Measurements from ENCODE around the gene RPTOR. TPM values are rescaled to one million over a fixed set of nuclear protein-coding genes. Genes with fewer than 3 reads are reported as not detected.

RPTOR gene
- total and polyA plus RNA-seq, 10 of the 15 experiments (the other 5 are each of a cell fraction or from before 2014, with no cell fraction given) = 0.18 to 32.1 (median 7.8) TPM

DNA sequence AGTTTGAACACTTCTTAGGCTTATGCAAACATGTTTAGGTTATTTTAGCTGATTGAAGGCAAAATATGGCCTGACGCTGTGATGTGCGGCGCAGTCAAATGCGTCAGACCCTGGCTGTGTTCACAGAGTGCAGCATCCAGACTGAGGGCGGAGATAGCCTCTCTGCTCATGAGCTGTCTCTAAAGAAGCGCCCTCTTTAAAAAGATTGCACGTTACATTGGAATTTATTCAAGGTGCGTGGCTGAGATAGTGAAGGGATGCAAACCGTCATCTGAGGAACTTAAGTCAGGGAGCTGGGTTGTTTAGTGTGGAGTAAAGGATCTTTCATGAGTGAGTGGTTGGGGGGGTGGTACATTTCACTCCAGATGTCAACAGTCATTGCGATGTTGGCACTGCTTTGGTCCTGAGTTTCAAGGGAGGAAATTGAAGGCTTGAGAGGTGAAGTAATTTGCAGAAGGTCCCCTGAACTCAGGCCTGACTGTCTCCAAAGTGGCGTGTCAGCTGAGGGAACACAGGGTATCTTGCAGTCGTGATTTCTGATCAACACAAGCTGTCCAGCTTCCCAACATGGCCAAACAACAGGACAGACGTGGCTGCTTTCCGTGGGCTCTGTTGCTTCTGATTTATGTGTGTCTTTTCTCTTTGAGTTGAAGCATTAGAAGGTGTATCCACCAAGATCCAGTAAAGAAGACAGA lies 33.4 kb downstream of the RPTOR start:
- no peak for ATAC-seq
- BruUV-seq (replicated peaks) = no TSS peak
- no peak for DNase-seq (ENCODE audit: low read depth, low spot score)
- no peaks in the 10 kb centered on the region for H4K20me1 ChIP-seq (ENCODE audit: control insufficient read depth, insufficient read depth)
- FAIRE-seq = no peak
- H3K27me3 ChIP-seq (replicated peaks in 1 of 2; ENCODE audit: control insufficient read depth in 2 of 2, insufficient read depth in 2 of 2, low read length in 1 of 2) = no peaks in the 10 kb centered on the region
- RAD21 ChIA-PET (ENCODE audit: unreplicated experiment) = interaction anchor here (0.6 kb wide), 1 partner anchor 105 kb away, joined by 3 read pairs; no protein-coding TSS in a partner anchor
- no peak overlapping the region for H3K27ac ChIP-seq (ENCODE audit: control insufficient read depth, insufficient read depth)
- no peaks in the 10 kb centered on the region for H3K9me3 ChIP-seq (replicated peaks; ENCODE audit: control insufficient read depth, insufficient read depth, low read length)
- peaks cover 2 to 4% of the 10 kb centered on the region in 2 experiments; a peak in 2 of 4 replicates for H3K36me3 ChIP-seq (ENCODE audit: control insufficient read depth in 2 of 2, insufficient read depth in 2 of 2, low read length in 1 of 2)
- H3K9ac ChIP-seq (ENCODE audit: control insufficient read depth, insufficient read depth, low read length) = no peak overlapping the region
- 86% methylated on average over 14 of the region's 14 CpGs for WGBS (ENCODE audit: insufficient coverage, insufficient replicate concordance, low lambda C conversion rate, missing lambda C conversion rate)
- H3K4me1 ChIP-seq (ENCODE audit: control insufficient read depth, insufficient read depth, low read length) = no peaks in the 10 kb centered on the region; the same call in 1 of the 2 replicates
- POLR2A ChIA-PET = interaction anchor here (0.6 kb wide), 1 partner anchor 123 kb away, joined by 3 read pairs; no protein-coding TSS in a partner anchor
- intact Hi-C loops (cut with micrococcal nuclease; ENCODE audit: unreplicated experiment) = loop anchor here (5.0 to 10.0 kb wide), 3 partner anchors 101 to 404 kb away; partner anchors contain the start of gene NPTX1
- H2AFZ ChIP-seq (ENCODE audit: control insufficient read depth, low read depth, low read length) = no peak overlapping the region
- H3K79me2 ChIP-seq (ENCODE audit: control insufficient read depth, insufficient read depth, low read length) = peaks cover 5% of the 10 kb centered on the region
- no peak overlapping the region for H3K4me2 ChIP-seq (ENCODE audit: control insufficient read depth, insufficient read depth)
- in situ Hi-C loops (cut with MboI) = no loop called here
- no peak overlapping the region for H3K4me3 ChIP-seq
- CTCF ChIA-PET = interaction anchor here (1.1 to 4.9 kb wide), 2 partner anchors 152 to 202 kb away, joined by 4 to 61 read pairs; no protein-coding TSS in a partner anchor
- SMC1A ChIA-PET (ENCODE audit: uncharacterized antibody, unreplicated experiment) = interaction anchor here (0.5 to 1.2 kb wide), 4 partner anchors 9 to 28 kb away, joined by 3 to 4 read pairs (median 3); no protein-coding TSS in a partner anchor
- TF ChIP-seq, protein P1, sequence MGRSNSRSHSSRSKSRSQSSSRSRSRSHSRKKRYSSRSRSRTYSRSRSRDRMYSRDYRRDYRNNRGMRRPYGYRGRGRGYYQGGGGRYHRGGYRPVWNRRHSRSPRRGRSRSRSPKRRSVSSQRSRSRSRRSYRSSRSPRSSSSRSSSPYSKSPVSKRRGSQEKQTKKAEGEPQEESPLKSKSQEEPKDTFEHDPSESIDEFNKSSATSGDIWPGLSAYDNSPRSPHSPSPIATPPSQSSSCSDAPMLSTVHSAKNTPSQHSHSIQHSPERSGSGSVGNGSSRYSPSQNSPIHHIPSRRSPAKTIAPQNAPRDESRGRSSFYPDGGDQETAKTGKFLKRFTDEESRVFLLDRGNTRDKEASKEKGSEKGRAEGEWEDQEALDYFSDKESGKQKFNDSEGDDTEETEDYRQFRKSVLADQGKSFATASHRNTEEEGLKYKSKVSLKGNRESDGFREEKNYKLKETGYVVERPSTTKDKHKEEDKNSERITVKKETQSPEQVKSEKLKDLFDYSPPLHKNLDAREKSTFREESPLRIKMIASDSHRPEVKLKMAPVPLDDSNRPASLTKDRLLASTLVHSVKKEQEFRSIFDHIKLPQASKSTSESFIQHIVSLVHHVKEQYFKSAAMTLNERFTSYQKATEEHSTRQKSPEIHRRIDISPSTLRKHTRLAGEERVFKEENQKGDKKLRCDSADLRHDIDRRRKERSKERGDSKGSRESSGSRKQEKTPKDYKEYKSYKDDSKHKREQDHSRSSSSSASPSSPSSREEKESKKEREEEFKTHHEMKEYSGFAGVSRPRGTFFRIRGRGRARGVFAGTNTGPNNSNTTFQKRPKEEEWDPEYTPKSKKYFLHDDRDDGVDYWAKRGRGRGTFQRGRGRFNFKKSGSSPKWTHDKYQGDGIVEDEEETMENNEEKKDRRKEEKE (IDR thresholded peaks at IDR 0.05) = no peak
- no peak for TF ChIP-seq ZNF24 (IDR thresholded peaks at IDR 0.05)
- TF ChIP-seq, protein P2, sequence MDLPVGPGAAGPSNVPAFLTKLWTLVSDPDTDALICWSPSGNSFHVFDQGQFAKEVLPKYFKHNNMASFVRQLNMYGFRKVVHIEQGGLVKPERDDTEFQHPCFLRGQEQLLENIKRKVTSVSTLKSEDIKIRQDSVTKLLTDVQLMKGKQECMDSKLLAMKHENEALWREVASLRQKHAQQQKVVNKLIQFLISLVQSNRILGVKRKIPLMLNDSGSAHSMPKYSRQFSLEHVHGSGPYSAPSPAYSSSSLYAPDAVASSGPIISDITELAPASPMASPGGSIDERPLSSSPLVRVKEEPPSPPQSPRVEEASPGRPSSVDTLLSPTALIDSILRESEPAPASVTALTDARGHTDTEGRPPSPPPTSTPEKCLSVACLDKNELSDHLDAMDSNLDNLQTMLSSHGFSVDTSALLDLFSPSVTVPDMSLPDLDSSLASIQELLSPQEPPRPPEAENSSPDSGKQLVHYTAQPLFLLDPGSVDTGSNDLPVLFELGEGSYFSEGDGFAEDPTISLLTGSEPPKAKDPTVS (IDR thresholded peaks at IDR 0.05; ENCODE audit: low read depth, low read length) = no peak
- no peak for TF ChIP-seq MXI1 (IDR thresholded peaks at IDR 0.05; ENCODE audit: low read depth, low read length)
- TF ChIP-seq, protein P3, sequence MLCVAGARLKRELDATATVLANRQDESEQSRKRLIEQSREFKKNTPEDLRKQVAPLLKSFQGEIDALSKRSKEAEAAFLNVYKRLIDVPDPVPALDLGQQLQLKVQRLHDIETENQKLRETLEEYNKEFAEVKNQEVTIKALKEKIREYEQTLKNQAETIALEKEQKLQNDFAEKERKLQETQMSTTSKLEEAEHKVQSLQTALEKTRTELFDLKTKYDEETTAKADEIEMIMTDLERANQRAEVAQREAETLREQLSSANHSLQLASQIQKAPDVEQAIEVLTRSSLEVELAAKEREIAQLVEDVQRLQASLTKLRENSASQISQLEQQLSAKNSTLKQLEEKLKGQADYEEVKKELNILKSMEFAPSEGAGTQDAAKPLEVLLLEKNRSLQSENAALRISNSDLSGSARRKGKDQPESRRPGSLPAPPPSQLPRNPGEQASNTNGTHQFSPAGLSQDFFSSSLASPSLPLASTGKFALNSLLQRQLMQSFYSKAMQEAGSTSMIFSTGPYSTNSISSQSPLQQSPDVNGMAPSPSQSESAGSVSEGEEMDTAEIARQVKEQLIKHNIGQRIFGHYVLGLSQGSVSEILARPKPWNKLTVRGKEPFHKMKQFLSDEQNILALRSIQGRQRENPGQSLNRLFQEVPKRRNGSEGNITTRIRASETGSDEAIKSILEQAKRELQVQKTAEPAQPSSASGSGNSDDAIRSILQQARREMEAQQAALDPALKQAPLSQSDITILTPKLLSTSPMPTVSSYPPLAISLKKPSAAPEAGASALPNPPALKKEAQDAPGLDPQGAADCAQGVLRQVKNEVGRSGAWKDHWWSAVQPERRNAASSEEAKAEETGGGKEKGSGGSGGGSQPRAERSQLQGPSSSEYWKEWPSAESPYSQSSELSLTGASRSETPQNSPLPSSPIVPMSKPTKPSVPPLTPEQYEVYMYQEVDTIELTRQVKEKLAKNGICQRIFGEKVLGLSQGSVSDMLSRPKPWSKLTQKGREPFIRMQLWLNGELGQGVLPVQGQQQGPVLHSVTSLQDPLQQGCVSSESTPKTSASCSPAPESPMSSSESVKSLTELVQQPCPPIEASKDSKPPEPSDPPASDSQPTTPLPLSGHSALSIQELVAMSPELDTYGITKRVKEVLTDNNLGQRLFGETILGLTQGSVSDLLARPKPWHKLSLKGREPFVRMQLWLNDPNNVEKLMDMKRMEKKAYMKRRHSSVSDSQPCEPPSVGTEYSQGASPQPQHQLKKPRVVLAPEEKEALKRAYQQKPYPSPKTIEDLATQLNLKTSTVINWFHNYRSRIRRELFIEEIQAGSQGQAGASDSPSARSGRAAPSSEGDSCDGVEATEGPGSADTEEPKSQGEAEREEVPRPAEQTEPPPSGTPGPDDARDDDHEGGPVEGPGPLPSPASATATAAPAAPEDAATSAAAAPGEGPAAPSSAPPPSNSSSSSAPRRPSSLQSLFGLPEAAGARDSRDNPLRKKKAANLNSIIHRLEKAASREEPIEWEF (IDR thresholded peaks at IDR 0.05; ENCODE audit: insufficient replicate concordance, low read depth, low read length) = no peak
- no peak for TF ChIP-seq CBX5 (IDR thresholded peaks at IDR 0.05; ENCODE audit: low read depth)
- TF ChIP-seq BHLHE40 (IDR thresholded peaks at IDR 0.05; ENCODE audit: borderline replicate concordance in 1 of 2, low read depth in 2 of 2, low read length in 1 of 2) = no peak
- TF ChIP-seq NBN (IDR thresholded peaks at IDR 0.05) = no peak
